Ovary (tissue), 3 donors: Measurements from ENCODE around the gene TTC3.
A peak's percentile ranks its signal among the peaks of the same experiment; 100 is the strongest.

Source experiments
- EP300 ChIP-seq: sonication (generic); formaldehyde crosslinking; IDR thresholded peaks from one replicate; pipeline ENCODE4 v1.6.1; 2017; ENCODE audit warnings: antibody characterized with exemption
- POLR2A ChIP-seq: fragments of 450-650 bp; IDR thresholded peaks from one replicate; pipeline ENCODE4 v1.6.1; 2017; ENCODE audit warnings: antibody characterized with exemption, mild to moderate bottlenecking, moderate library complexity
- TF ChIP-seq, protein P1 (sequence below), 3 donors: fragments of 450-650 bp in 2 of 3; fragments of 200-600 bp in 1 of 3; IDR thresholded peaks; one replicate each; pipeline versions ENCODE4 v1.5.1 to v1.8.0; 2016 to 2022; ENCODE audit warnings: antibody characterized with exemption in 3 of 3, mild to moderate bottlenecking in 1 of 3
- donor health status: DM: no; HTN: no; CAD: no.

DNA sequence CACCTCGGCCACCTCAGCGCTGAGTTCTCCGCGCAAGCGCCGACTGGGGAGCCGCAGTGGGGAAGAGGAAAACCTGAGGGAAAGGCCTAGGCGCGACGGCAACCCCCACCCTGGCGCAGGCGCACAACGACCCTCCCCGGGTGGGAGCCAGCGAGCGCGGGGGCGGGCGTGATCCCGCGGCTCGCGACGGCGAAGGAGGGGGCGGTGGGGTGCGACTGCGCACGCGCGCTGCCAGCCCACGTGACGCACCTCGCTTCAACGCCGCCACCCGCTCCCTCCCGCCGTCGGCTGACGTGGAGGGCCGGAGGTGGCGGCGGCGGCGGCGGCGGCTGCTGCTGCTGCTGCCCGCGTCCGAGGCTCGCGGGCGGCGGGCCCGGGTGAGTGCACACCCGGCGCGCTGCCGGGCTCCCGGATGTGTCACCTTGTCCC, at the start of gene TTC3, which contains the start of gene PIGP:
- TF ChIP-seq, protein P1, sequence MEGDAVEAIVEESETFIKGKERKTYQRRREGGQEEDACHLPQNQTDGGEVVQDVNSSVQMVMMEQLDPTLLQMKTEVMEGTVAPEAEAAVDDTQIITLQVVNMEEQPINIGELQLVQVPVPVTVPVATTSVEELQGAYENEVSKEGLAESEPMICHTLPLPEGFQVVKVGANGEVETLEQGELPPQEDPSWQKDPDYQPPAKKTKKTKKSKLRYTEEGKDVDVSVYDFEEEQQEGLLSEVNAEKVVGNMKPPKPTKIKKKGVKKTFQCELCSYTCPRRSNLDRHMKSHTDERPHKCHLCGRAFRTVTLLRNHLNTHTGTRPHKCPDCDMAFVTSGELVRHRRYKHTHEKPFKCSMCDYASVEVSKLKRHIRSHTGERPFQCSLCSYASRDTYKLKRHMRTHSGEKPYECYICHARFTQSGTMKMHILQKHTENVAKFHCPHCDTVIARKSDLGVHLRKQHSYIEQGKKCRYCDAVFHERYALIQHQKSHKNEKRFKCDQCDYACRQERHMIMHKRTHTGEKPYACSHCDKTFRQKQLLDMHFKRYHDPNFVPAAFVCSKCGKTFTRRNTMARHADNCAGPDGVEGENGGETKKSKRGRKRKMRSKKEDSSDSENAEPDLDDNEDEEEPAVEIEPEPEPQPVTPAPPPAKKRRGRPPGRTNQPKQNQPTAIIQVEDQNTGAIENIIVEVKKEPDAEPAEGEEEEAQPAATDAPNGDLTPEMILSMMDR (IDR thresholded peaks at IDR 0.05) = peak in 1 of 3 donors; percentile 26
- TF ChIP-seq EP300 = no peak
- peak; percentile 88 for TF ChIP-seq POLR2A
